SHP77 treated with DMSO at 0.1 percent for 48 hours (cell line): ENCODE results near the gene CD99.

ENCODE experiments used
- DNase-seq: peaks from one replicate; lab custom pipeline; 2025; lab: John Stamatoyannopoulos, UW

Gene CD99

DNA sequence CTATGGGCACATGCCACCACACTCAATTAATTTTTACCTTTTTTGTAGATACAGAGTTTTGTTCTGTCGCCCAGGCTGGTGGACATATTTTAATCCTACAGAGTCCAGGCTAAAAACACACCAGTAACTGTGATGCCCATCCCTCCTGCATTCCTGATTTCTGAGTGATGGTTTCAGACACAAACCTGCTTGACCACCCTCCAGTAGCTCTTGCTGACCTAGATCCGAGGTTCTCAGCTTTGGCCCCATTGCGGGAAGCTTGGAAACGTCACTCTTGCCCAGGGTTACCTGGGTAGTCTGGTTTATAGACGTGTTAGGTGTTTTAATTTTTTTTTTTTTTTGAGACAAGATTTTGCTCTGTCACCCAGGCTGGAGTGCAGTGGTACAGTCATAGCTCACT is 7.5 kb downstream of the CD99 start:
- no peak for DNase-seq

DNA sequence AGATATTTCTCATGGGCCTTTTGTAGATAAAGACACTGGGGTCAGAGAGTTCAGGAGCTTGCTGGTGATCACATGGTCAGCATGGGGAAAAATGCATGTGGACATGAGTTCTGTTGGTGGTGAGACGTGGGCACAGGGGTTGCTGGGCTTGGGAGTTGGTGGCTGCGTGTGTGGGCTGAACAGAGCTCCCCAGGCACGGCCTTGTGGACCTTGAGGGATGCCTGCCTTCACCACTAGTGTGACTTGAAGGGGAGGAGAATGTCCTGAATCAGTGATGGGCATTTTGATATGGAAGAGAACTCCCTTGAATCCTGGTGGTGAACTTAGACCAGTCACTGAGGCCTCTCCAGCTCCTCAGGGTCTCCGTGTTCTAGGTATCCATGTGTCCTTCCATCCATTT is 8.9 kb downstream of the CD99 start:
- no peak for DNase-seq

DNA sequence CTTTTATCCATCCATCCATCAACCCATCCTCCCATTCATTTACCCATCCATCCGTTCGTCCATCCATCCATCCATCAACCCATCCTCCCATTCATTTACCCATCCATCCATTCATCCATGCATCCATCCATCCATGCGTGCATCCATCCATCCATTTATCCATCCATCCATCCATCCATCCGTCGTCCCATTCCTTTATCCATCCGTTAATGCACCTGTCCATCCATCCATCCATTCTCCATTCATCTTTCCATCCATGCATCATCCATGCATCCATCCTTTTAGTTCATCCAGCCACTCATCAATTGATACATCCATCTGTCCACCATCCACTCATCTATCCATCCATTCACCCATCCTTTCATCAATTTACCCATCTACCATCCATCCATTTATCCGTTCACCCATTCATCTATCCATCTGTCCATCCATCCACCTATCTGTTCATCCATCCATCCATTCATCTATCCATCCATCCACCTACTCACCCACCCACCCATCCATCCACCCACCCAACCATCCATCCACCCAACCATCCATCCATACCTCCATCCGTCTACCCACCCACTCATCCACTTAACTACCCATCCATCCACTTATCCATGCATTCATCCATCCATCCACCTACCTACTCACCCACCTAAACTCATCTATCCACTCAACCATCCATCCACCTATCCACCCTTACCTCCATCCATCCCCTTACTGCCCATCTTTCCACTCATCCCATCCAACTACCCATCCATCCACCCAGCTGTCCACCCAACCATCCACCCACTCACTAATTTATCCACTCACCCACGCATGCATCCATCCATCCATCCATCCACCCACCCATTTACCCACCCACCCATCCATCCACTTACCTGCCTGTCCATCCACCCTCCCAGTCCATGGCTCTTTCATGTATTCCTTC is 9.6 kb downstream of the CD99 start:
- no peak for DNase-seq

DNA sequence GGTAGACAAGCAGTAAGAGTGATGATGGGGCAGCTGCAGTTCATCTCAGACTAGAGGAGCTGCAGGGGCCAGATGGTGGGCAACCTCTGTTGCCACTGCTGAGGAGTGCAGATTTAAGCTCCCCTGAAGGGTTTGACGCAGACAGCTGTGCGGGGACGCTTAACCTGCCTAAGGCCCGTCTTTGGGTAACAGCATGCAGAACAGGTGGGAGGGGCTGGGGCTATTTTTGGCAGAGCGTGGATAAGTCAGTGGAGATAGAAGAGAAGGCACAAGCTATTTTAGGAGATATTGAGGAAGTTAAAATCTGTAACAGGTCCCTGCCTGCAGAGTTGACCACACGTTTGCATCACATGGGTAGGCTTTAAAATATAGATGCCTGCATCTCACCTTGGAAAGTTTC is 10.5 kb downstream of the CD99 start:
- DNase-seq: no peak

DNA sequence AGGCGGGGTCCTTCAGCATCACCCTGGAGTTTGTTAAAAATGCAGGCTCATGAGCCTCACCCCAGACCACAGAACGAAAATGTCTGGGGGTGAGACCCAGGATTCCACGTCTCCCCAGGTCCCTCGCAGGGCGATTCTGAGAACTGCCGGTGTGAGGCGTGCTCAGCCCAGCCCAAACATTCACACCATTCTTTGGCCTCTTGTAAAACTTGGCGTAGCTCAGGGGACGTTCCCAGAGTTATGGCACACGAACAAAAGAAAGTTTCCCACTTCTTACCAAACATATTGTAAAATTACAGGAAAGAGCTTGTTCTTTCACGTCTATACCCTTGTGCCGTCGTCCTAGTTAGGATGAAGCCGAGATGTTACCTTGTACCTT is 12.9 kb downstream of the CD99 start:
- DNase-seq: no peak

DNA sequence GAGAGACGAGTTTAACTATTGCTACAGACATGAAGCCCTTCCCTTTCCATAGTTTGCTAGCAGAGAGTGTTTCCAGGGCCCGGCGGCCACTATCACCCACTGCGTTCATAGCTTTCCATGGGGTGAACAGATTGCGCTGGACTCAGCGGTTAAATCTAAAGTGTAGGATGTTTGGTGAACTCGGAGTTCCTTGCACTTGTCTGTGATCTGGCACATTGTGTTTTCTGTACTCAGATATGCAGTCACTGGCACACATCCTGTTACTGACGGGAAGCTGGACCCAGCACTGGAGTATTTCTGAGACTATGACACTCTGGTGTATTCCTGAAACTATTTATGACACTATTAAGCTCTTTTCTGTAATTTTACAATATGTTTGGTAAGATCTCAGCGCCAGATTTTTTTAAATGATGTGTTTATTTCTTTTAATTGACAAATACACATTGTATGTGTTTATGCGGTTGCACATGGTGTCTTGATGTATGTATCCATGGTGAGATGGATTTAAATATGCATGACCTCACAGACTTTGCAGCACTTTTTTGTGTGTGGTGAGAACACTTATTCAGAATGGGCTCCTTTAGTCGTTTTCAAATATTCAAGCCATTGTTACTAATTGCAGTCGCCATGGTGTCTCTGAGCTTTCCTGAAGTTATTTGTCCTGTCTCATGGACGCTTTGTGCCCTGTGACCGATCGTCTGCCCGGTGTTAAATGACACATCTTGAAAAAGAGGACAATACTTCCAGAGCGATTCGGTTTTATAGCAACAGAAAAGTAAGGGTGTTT is 14.1 kb downstream of the CD99 start:
- no peak for DNase-seq

DNA sequence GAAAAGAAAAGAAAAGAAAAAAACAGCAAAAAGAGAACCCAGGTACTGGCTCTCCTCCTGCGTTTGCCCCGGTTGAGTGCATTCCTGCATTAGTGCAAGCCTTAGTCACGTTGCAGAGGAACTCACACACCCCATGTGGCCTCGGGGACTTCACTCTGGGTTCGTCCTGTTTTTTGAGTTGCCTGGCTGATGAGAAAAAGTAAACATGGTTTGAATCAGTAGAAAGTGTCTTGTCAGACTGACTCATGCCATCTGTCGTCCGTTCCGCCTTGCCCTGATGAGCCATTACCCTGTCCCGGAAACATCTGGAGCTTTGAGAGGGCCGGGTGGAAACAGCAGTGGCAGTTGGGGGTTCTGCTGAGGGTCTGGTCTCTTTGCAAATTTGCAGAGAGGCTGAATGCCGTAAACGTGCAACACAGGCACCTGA is 16.3 kb downstream of the CD99 start:
- DNase-seq: no peak

DNA sequence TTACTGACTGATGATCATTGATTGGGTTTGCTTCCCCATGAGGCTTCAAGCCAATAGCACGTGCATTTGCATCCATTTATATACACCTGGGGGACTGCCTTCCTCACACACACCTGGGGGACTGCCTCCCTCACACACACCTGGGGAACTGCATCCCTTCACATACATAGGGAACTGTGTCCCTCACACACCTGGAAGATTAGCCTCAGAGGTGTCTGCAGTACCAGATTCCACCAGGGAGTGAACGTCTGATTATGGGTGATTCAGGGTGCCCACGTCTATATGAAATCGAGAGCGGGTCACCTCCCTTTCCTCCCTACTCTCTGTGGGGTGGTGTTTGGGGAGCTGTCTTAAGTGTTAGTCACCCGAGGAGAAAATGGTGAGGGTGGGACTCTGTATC is 16.9 kb downstream of the CD99 start:
- DNase-seq: no peak

DNA sequence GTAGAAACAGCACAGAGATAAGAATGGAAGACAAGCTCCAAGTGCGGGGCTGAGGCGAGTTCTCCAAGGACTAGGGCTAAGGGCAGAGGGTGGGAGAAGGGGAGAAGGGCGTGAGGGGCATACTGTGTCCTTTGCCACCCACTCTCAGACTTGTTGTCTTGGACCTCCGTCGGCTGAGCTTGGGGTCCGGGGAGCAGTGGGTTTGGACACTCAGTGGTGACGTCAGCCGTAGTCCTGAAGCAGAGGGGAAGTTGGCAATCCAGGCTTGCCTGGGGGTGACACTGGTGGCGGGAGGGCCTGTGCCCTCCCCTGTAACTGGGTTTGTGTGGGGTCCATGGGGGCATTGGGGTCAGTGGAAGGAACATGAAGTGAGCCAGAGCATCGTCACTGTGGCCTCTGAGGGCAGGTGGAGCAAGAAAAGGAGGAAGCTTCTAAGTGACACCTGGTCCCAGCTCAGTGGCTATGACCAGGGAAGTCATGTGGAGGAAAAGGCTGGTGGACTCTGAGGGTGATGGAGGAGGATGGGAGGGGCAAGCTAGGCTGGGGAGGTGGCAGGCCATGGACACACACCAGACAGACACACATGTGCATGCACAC is 17.6 kb downstream of the CD99 start:
- DNase-seq: no peak

DNA sequence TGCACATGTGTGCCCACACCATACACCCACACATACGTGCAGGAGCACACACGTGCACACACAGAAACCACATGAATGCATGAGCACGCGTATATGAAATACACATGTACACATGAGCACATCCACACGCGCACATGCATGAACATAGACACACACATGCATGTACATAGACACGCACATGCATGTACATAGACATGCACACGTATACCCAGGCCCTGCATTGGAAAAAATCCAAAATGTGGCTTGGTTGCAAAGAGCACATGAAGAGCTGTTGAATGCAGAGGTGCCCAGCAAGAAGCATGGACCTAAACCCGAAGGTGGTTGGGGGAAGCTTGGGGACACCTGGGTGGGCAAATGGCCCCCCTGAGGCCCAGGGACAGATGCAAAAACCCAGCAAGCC is 18.5 kb downstream of the CD99 start:
- no peak for DNase-seq

DNA sequence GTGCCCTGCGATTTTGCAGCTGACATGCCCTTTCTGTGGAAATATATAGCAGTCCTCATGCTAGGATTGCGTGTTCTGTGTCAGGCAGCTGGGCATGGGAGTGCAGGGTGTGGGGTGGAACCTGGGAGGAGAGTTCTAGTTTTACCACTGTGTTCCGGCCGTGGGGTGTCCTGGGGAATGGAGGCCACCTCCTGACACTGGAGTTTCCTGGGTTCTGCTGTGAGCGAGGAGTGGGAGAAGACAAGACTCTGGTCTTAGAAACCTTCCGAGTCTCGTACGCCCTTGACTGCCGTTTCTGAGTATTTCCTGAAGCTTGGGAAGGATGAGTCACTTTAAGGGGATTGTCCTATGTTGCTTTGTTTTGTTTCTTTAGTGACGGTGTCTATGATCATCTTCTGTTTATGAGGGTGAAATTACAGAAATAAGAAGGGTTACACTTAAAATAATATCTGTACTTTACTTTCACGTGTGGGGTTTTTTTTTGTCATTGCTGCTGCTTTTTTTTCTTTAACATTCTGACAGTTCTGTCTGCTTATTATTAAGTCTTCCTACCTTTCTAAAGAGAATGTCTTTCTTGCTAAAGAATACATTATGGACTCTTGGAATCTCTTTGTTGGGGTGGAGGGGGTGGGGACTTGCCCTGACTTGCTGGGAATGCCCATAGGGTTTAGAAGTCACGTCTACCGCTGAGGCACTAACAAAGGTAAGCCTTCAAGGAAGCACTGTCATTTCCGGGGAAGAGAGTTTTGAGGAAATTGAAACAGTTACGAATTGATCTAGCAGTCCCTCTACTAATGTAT is 19.1 kb downstream of the CD99 start:
- DNase-seq: no peak

DNA sequence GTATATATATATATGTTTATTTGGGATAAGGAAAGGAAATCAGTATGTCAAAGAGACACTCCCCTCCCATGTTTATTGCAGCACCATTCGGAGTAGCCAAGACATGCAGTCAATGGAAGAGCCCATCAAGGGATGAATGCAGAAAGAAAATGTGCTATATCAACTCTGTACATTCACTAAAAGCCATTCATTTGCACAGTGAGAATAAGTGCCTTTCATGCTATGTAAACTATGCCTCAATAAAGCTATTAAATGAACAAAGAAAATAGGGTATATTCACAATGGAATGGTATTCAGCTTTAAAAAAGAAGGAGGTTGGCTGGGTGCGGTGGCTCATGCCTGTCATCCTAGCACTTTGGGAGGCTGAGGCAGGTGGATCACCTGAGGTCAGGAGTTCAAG is 20.3 kb downstream of the CD99 start:
- no peak for DNase-seq

DNA sequence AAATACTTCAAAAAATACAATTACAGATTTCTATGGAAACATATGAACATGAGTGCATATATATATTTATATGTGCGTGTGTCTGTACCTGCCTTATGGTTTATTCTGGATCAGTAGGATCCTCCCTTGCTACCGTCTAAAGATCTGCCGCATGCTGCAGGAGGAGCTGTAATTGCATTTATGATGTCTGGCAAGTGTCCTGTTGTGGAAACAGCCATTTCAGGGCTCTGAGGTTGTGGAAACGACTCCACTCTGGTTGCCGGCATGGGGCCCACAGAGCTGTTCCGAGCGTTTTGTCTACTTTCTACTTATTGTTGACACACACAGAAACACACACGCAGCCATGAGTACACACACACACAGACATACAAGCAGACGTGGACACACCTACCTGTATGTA is 21.3 kb downstream of the CD99 start:
- DNase-seq: no peak

DNA sequence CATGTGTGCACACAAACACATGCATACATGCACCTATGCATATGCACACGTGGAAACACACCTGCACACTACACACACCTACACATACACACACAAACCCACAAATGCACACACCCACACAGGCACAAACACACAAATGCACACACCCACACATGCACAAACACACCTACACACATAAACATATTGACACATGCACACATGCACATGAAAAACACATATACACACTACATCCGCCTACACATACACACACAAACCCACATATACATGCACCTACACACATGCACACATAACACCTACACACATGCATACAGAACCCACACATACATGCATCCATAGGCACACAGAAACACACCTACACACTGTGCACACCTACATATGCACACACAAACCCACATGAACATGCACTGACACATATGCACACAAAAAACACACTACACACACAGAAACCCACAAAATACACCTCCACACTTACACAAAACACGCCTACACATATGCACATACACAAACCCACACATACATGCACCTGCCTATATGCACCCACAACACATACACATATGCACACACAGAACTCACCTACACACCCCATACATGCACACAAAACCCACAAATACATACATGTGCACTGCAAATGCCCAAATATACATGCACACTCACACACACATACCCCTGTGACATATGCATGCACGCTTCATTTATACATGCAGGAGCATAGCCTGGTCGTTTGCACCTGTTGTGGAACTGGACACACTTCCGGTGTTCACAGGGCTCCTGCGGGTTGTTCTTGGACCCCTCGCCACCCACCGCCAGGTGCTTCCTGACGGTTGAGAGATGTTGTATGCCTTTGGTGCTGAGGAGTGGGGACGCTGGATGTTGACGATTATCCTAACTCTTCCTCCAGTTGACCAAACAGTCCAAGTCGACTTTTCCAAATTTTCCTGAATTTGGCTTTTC is 22.1 kb downstream of the CD99 start:
- no peak for DNase-seq

DNA sequence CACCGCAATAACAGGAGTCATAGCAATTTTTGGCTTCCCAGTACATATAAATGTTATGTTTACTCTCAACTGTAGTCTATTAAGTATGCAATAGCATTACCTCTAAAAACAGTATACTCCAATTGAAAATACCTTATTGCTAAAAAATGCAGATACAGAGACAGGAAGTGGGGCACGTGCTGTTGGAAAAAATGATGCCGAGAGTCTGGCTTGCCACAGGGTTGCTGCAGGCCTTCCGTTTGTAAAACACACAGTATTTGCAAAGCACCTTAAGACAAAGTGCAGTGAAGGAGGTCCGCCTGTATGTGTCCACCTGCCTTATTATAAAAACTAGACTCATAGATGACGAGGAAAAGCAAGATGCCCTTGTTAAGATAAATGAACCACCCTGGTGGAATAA is 23.5 kb downstream of the CD99 start:
- no peak for DNase-seq

DNA sequence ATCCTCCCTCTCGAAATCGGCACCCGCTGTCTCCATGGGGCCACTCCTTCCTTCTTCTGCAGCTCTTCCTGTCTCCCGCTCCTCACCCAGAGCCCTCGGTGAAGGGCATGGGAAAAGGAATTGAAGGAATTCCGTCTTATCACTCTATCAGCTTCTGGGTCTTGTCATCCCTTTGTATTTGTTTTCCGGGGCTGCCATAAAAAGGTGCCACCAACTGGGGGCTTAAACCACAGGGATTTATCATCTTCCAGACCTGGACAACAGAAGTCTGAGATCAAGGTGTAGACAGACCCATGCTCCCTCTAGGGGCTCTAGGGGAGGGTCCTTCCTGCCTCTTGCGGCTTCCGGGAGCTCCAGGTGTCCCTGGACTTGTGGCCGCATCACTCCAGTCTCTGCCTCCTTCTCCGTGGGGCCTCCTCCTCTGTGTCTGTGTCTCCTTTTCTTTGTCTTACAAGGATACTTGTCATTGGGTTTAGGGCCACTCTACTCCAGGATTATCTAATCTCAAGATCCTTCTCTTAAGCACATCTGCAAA is 24.0 kb downstream of the CD99 start:
- no peak for DNase-seq

DNA sequence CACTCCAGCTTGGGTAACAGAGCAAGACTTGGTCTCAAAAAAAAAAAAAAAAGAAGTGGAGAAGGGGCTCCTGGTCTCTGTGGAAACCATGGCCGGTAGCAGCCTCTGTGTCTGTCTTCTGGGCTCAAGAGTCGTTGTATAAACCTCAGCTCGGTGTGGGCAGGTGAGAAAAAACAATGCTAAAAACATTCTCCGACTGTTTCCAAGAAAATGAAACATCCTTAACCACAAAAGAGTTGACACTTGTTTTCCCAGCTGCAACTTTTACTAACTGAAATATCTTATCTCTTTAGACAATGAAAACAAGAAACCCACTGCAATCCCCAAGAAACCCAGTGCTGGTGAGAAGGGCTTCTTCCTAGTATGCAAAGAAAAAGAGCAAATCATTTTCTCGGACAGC is 26.2 kb downstream of the CD99 start:
- no peak for DNase-seq

DNA sequence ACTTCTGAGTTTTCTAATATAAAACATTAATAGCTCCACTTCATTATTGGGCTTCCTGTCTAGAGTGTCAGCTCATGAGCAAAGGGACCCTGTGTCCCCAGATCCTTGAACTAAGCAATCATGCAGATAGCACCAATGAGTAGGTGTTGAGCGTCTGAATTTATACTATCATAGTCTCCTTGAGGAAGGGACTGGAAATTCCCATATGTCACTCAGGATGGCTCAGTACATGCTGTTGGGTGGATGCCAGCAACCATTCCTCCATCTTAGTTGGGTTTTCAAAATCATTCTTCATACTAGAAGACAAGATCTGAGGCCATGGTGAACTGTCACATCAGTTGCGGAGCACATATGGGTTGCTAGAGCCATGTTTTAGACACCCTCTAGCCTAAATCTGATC is 27.7 kb downstream of the CD99 start:
- no peak for DNase-seq

DNA sequence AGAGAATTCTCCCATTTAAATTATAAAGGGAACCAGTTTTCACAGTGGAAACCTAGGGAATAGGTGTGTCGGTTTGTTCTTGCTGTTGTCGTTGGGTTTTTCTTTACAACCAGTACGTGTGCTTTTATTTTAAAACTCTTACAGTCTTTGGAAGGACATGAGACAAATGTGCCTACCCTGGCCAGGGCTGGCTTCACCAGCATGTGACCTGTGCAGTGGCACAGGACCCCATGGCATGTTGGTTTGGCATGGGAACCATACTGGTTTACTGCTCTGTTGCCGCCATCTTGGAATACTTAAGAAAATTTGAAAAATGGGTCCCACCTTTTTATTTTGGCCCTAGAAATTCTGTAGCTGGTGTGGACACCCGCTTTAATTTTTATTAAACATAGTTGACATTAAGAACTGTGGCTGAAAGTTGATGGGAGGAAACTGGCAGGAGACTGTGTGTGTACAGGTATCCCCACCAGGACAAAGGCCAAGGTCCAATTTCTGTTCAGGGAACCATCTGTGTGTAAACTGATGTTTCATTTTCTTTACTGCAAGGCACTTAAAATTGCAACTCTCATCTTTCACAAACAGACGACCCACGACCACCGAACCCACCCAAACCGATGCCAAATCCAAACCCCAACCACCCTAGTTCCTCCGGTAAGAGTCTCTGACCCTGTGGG is 28.8 kb downstream of the CD99 start:
- no peak for DNase-seq

DNA sequence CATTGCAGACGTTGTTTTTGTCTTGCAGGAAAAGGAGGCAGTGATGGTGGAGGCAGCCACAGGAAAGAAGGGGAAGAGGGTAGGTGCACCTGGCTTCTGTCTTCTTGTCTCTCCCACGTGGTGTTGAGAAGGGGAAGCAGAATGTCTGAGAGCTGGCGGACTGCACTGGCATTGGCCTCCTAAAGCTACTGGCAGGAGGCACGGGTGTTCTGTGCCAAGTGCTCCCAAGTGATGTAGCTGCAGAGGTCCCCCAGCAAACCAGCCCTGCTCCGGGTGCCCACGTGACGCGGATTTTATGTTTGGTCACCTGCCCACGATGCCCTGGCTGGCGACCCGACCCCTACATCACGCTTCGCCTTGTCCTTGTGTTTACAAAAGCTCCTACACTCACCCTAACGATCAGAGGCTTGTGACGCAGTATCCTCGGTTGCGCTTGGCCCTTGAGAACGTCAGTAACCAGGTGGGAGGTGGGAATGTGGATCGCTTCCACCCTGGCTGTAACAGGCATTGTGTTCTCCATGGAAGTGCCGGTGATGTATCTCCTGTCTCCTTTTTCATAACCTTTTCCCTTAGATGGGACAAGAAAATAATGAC is 32.3 kb downstream of the CD99 start:
- DNase-seq: no peak
